ENCODE measurements around the gene HECTD2.

The HECTD2 gene

DNA sequence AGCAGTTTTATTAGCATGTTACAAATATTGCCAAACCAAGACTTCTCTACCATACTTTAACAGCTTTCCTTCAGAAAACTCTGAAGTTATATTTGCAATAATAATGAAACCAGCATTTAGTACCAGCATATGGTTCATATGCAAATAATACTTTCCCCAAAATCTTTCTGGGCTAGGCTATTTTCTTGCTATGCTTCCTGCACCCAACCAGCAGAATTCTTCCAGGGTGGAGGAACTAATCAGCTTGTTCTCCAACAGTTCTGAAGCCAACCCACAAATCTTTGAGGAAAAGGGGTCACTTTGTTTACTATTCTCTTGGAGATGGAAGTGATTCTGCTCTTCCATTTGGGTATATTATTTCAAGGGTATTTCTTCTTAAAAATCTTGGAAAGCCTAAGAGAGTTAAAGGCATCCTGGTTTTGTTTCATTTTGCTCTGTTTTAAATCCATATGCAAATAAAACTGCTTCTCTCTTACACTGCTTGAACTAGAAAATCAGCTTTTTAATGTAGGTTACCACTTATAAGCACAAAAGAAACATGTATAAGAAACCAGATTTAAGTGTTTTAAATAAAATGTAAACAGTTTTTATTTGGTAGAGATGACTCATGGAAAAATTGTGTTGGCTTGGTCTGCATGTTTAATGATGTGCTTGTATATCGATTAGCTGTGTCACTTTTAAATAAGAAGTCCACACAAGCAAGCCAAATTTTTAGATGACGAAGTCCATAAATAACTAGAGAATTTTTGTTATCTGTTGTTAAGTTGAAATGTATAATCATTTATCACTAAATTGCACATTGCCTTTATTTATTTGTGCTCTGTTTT, 103.7 kb downstream of the HECTD2 start:
- no peak for TF ChIP-seq ZFX (IDR thresholded peaks at IDR 0.05; ENCODE audit: borderline replicate concordance)
- TF ChIP-seq, protein P1, sequence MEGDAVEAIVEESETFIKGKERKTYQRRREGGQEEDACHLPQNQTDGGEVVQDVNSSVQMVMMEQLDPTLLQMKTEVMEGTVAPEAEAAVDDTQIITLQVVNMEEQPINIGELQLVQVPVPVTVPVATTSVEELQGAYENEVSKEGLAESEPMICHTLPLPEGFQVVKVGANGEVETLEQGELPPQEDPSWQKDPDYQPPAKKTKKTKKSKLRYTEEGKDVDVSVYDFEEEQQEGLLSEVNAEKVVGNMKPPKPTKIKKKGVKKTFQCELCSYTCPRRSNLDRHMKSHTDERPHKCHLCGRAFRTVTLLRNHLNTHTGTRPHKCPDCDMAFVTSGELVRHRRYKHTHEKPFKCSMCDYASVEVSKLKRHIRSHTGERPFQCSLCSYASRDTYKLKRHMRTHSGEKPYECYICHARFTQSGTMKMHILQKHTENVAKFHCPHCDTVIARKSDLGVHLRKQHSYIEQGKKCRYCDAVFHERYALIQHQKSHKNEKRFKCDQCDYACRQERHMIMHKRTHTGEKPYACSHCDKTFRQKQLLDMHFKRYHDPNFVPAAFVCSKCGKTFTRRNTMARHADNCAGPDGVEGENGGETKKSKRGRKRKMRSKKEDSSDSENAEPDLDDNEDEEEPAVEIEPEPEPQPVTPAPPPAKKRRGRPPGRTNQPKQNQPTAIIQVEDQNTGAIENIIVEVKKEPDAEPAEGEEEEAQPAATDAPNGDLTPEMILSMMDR (IDR thresholded peaks at IDR 0.05), result no peak
- no peak overlapping the region for H3K27ac ChIP-seq

DNA sequence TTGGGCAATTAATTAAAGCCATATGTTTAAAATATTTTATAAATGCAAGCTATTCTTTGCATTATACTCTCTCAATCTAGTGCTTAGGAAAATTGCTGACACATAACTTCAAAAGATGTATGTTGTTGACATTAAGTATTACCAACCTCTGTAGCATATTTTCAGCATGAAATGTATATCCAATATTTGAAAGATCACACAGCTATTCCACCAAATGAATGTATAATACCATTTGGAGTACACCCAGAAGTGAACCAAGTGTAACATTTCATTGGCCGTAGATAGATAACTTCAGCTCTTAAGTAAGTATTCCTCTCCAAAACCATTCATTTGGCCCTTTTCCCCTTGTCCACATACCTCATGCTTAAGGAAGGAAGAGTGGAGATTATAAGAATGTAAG, 104.6 kb downstream of the HECTD2 start:
- no peak overlapping the region for H3K27ac ChIP-seq
- TF ChIP-seq, protein P1 (IDR thresholded peaks at IDR 0.05), result no peak
- TF ChIP-seq ZFX (IDR thresholded peaks at IDR 0.05; ENCODE audit: borderline replicate concordance), result no peak

DNA sequence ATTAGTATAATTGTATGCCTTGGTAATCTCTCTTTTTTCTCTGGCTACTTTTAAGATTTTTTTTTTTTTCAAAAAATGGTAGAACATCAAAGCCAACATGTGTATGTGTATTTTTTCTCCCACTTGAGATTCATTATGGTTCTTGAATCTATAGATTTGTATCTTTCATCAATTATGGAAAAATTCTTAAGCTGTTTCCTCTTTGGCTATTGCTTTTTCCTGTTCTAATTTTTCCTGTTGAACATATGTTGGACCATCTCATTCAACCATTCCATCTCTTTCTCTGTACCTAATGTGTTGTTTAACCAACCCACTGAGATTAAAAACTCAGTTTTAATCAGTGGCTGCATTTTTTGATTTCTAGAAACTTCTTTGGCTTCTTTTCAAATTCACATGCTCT, 107.2 kb downstream of the HECTD2 start:
- H3K27ac ChIP-seq, result no peak overlapping the region
- TF ChIP-seq ZFX (IDR thresholded peaks at IDR 0.05; ENCODE audit: borderline replicate concordance), result no peak
- TF ChIP-seq, protein P1 (IDR thresholded peaks at IDR 0.05), result no peak

DNA sequence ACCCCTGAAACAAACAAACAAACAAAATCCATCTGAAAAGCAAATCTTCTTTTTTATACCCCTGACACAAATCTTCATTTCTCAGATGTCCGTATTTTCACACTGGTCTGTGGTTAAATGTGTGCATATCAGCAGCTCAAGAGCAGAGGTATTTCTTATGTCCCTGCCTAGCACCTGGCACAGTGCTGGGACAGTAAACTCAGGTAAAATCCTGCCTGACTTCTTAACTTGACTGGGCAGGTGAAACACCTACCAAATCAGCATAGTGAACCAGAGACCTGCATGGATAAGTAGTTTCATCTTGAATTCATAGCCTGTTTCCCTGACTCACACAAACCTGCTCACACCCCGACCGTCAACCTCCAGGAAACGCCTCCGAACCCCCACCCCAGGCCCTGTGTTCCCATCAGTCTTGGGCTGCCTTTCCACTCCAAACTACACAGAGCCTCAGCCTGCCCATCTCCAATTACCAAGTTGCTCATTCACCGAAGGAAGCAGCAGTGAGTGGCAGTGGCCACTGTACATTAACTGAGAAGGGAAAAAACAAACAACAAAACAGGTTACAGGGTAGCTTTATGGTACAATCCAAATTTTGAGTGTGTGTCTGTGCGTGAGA, 109.9 kb downstream of the HECTD2 start:
- TF ChIP-seq, protein P1 (IDR thresholded peaks at IDR 0.05), result no peak
- TF ChIP-seq ZFX (IDR thresholded peaks at IDR 0.05; ENCODE audit: borderline replicate concordance), result no peak
- H3K27ac ChIP-seq, result no peak overlapping the region

DNA sequence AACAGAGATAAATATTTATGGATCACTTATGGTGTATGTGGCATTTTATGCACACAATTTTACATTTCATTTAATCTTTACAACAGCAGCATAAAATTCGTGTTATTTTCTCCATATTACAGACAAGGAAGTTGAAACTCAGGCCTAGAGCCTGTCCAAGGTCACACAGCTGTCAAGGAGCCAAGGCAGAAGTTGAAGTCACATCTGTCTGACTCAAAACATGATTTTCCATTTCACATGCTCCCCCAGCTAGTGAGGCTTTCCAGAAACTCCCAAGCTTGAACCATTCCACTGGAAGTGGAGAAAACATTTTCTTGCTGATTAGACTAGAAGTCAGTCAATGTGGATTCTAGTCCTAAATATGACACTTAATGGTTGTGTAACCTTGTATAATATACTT, 110.5 kb downstream of the HECTD2 start:
- no peak for TF ChIP-seq ZFX (IDR thresholded peaks at IDR 0.05; ENCODE audit: borderline replicate concordance)
- TF ChIP-seq, protein P1 (IDR thresholded peaks at IDR 0.05), result no peak
- H3K27ac ChIP-seq, result no peak overlapping the region

DNA sequence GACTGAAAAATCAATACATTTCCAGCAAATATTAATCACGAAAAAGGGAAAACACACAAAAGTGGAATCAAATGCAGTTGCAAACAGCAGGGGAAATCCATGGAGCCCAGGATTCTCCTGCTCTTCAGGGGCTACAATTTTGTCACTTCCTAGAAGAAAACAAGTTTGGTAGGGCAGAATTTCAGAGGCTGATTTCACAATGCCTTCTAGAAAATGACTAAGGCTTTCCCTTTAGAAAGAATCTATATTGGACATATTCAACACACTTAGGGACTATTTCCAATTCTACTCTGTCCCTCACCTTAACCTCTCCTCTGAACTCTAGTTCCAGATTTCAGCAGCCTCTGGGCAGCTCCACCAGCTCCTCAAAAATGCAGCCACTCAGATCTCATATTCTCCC, 111.3 kb downstream of the HECTD2 start:
- TF ChIP-seq ZFX (IDR thresholded peaks at IDR 0.05; ENCODE audit: borderline replicate concordance), result no peak
- TF ChIP-seq, protein P1 (IDR thresholded peaks at IDR 0.05), result no peak
- H3K27ac ChIP-seq, result no peak overlapping the region
